Endodermal cell (in vitro differentiated cells): ENCODE data around the gene SS18L1. TPM values are rescaled to one million over a fixed set of nuclear protein-coding genes. Genes with fewer than 3 reads are reported as not detected.

Experiments
- DNase-seq: peaks from one replicate; pipeline ENCODE4 v3.0.0-alpha.2; 2017
- H3K27ac ChIP-seq: 2 replicates; pipeline ENCODE4 v1.5.1; 2013; ENCODE audit warnings: mild to moderate bottlenecking, low read depth, low read length, moderate library complexity
- H3K27me3 ChIP-seq: 2 replicates; pipeline ENCODE4 v1.6.1; 2013; ENCODE audit warnings: mild to moderate bottlenecking, low read length, moderate library complexity; ENCODE audit not compliant: insufficient read depth, control insufficient read depth, poor library complexity, severe bottlenecking
- H3K36me3 ChIP-seq: 2 replicates; pipeline ENCODE4 v1.7.0; 2013; ENCODE audit warnings: mild to moderate bottlenecking, low read length, moderate library complexity; ENCODE audit not compliant: control insufficient read depth, insufficient read depth
- H3K4me1 ChIP-seq: one replicate; pipeline ENCODE4 v1.7.0; 2013; ENCODE audit warnings: low read length; ENCODE audit not compliant: control insufficient read depth, insufficient read depth
- H3K4me3 ChIP-seq: 2 replicates; pipeline ENCODE4 v1.5.1; 2013; ENCODE audit warnings: mild to moderate bottlenecking, low read length, moderate library complexity
- H3K9ac ChIP-seq: 2 replicates; pipeline ENCODE4 v1.6.1; 2013; ENCODE audit warnings: mild to moderate bottlenecking, low read length, moderate library complexity; ENCODE audit not compliant: poor library complexity, severe bottlenecking; ENCODE audit errors: extremely low read depth
- H3K9me3 ChIP-seq: 2 replicates; pipeline ENCODE4 v1.6.1; 2013; ENCODE audit warnings: mild to moderate bottlenecking, low read length, moderate library complexity; ENCODE audit not compliant: control insufficient read depth
- H3K27ac Mint-ChIP-seq: 2 replicates; pipeline ENCODE4 v1.8.0; 2020; ENCODE audit warnings: mixed read lengths
- H3K27me3 Mint-ChIP-seq: 2 replicates; pipeline ENCODE4 v1.8.0; 2021; ENCODE audit warnings: mild to moderate bottlenecking, mixed read lengths; ENCODE audit not compliant: insufficient read depth
- H3K36me3 Mint-ChIP-seq: 2 replicates; pipeline ENCODE4 v1.8.0; 2020; ENCODE audit warnings: low read depth, mixed read lengths
- H3K4me1 Mint-ChIP-seq: 2 replicates; pipeline ENCODE4 v1.8.0; 2020; ENCODE audit warnings: mixed read lengths
- H3K4me3 Mint-ChIP-seq: 2 replicates; pipeline ENCODE4 v1.8.0; 2020; ENCODE audit warnings: mild to moderate bottlenecking, moderate library complexity, mixed read lengths
- H3K9me3 Mint-ChIP-seq: 2 replicates; pipeline ENCODE4 v1.8.0; 2020; ENCODE audit warnings: mild to moderate bottlenecking, mixed read lengths
- WGBS, 2 experiments: methylation state at CpG; one replicate each; pipeline versions ENCODE4 v1.1.5 to v1.1.7; 2013; ENCODE audit warnings: missing lambda C conversion rate in 2 of 2, mixed read lengths in 1 of 2; ENCODE audit not compliant: insufficient coverage in 1 of 2, insufficient read length in 1 of 2; 5-methylcytosine and 5-hydroxymethylcytosine counted together
- long read RNA-seq, 4 experiments: library from polyadenylated mRNA in 2 of 4; library from RNA in 1 of 4; library from capped mRNA in 1 of 4; stranded (forward) in 3 of 4; unstranded in 1 of 4; transcript quantifications; one replicate each; pipeline ENCODE4 v2.0.0, GENCODE V29; 2020 to 2021; ENCODE audit warnings: inconsistent platforms in 1 of 4
- polyA plus RNA-seq, 2 experiments: library from polyadenylated mRNA; stranded (reverse); fragments of 50-300 nt; gene quantifications; one replicate each; pipeline ENCODE4 v1.2.3, GENCODE V29; 2013
- total RNA-seq, 2 donors: library from RNA; stranded (reverse); fragmentation: NEBNext Ultra II Directional in 1 of 2; extraction: Animal tissue kit (Norgen Biotek cat#: 25700) in 1 of 2; gene quantifications; 2 replicates in 1 of 2; 3 replicates in 1 of 2; pipeline ENCODE4 v1.2.1, GENCODE V29; 2021
- TF ChIP-seq, protein P1 (sequence below): fragments of 200-600 bp; sonication (generic); conservative IDR thresholded peaks from 2 replicates; pipeline ENCODE4 v1.5.0; 2021; ENCODE audit warnings: antibody characterized with exemption, mild to moderate bottlenecking

SS18L1 gene
- total RNA-seq, result 10 to 100 TPM; 23.2 to 28.8 TPM
- polyA plus RNA-seq (2013, experiment 1 of 2), result 26.8 TPM
- polyA plus RNA-seq (2013, experiment 2 of 2), result 25.7 TPM
- long read RNA-seq, experiment 1, full-length matches to known transcripts, result 1 of 4 reads
- long read RNA-seq, experiment 1, partial matches to known transcripts, result 1 of 4 reads
- long read RNA-seq, experiment 1, other reads (novel, unspliced or antisense), result 2 of 4 reads
- long read RNA-seq, experiment 2, full-length matches to known transcripts, result 1 of 8 reads
- long read RNA-seq, experiment 2, partial matches to known transcripts, result 4 of 8 reads
- long read RNA-seq, experiment 2, other reads (novel, unspliced or antisense), result 3 of 8 reads
- long read RNA-seq, experiment 3, partial matches to known transcripts, result 1 of 14 reads
- long read RNA-seq, experiment 3, other reads (novel, unspliced or antisense), result 13 of 14 reads
- long read RNA-seq, experiment 4, result 0 reads

- H3K9me3 ChIP-seq, result no peaks in the 10 kb centered on the region
- no peaks in the 10 kb centered on the region for H3K27me3 ChIP-seq
- H3K27ac ChIP-seq, result peak within 1 kb of the TSS; percentile 97
- 0% methylated on average over 5 to 147 of the region's 148 CpGs for WGBS, 2 experiments
- H3K9ac ChIP-seq, result peak within 1 kb of the TSS; percentile 73
- H3K36me3 Mint-ChIP-seq, result peaks cover 39% of the 10 kb centered on the region
- TF ChIP-seq, protein P1, sequence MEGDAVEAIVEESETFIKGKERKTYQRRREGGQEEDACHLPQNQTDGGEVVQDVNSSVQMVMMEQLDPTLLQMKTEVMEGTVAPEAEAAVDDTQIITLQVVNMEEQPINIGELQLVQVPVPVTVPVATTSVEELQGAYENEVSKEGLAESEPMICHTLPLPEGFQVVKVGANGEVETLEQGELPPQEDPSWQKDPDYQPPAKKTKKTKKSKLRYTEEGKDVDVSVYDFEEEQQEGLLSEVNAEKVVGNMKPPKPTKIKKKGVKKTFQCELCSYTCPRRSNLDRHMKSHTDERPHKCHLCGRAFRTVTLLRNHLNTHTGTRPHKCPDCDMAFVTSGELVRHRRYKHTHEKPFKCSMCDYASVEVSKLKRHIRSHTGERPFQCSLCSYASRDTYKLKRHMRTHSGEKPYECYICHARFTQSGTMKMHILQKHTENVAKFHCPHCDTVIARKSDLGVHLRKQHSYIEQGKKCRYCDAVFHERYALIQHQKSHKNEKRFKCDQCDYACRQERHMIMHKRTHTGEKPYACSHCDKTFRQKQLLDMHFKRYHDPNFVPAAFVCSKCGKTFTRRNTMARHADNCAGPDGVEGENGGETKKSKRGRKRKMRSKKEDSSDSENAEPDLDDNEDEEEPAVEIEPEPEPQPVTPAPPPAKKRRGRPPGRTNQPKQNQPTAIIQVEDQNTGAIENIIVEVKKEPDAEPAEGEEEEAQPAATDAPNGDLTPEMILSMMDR, result no peak
- peak; percentile 89 for DNase-seq
- peak within 1 kb of the TSS; percentile 86 for H3K4me3 ChIP-seq
- H3K36me3 ChIP-seq, result peaks cover 47% of the 10 kb centered on the region
- H3K4me1 ChIP-seq, result peaks cover 14% of the 10 kb centered on the region
- peak within 1 kb of the TSS; percentile 85 for H3K4me3 Mint-ChIP-seq
- H3K9me3 Mint-ChIP-seq, result no peaks in the 10 kb centered on the region
- peak within 1 kb of the TSS; percentile 94 for H3K27ac Mint-ChIP-seq
- H3K27me3 Mint-ChIP-seq, result no peaks in the 10 kb centered on the region
- peaks cover 27% of the 10 kb centered on the region for H3K4me1 Mint-ChIP-seq
Observed at GRCh38 chr20:62143081-62143956, at the start of gene SS18L1, which contains the start of gene PSMA7. SS18L1 (plus strand) TSS chr20:62143769; CDS start chr20:62143821, 52 bp downstream. PSMA7 (minus strand) TSS chr20:62143394; CDS start chr20:62143303, 91 bp downstream.

GRCh38 chr20:62096421-62097380 is 46.9 kb upstream of the SS18L1 start:
- TF ChIP-seq, protein P1, result no peak
- H3K4me3 ChIP-seq, result no peak overlapping the region

More at GRCh38 chr20:62096421-62097380, 46.9 kb upstream of the SS18L1 start:
- Histone ChIP-seq H3K27ac (no peak overlapping the region), H3K27me3 (no peaks in the 10 kb centered on the region), H3K9me3 (peaks cover 9% of the 10 kb centered on the region), H3K4me1 (no peaks in the 10 kb centered on the region), H3K36me3 (no peaks in the 10 kb centered on the region), H3K9ac (no peak overlapping the region)
- Mint-ChIP-seq H3K27ac (no peak overlapping the region), H3K36me3 (no peaks in the 10 kb centered on the region), H3K9me3 (peaks cover 15% of the 10 kb centered on the region), H3K4me3 (no peak overlapping the region), H3K4me1 (no peaks in the 10 kb centered on the region), H3K27me3 (peaks cover 13% of the 10 kb centered on the region)
- WGBS, 2 experiments, result 91 to 92% methylated on average over 18 to 30 of the region's 30 CpGs
- no peak for DNase-seq
